PC-3 (cell line): ENCODE data around the gene MORN1.

Experiments used
- EZH2 ChIP-seq: fragments of 300-600 bp; sonication (generic); IDR thresholded peaks from one replicate; pipeline ENCODE4 v1.6.1; 2017; ENCODE audit warnings: antibody characterized with exemption, mild to moderate bottlenecking, low read length; ENCODE audit not compliant: unreplicated experiment
- EZH2phosphoT487 ChIP-seq: fragments of 300-600 bp; sonication (generic); IDR thresholded peaks from 2 replicates; pipeline ENCODE4 v1.6.1; 2018; ENCODE audit warnings: mild to moderate bottlenecking, antibody characterized with exemption, low read length, borderline replicate concordance

DNA sequence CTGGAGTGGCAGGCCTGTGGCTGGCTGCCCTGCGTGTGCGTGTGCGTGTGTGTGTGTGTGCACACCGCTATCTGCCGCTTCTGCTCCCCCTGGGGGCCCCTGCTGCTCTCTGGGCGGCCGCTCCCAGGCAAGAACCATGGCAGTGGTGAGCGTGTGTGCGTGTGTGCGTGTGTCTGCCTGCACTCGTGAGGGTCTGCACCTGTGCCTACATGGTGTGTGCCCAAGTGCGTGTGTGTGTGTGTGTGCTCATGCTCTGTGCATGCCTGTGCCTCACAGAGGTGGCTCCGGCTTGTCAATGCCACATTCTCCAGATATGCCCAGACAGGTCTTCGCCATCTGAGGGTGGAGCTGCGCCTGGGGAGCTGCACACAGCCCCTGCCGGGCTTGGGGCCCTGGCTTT is 39.7 kb upstream of the MORN1 start:
- no peak for TF ChIP-seq EZH2phosphoT487
- no peak for TF ChIP-seq EZH2
